SK-N-SH treated with all-trans-retinoic acid at 6 μM for 48 hours (cell line): ENCODE results near the gene WFS1.

Experiments used
- BACH2 ChIP-seq: fragments of 250-450 bp; sonication (Bioruptor Pico); IDR thresholded peaks from 2 replicates; pipeline ENCODE4 v1.9.0; 2021; ENCODE audit warnings: mild to moderate bottlenecking, borderline replicate concordance
- CREB5 ChIP-seq: fragments of 250-450 bp; sonication (Bioruptor Pico); IDR thresholded peaks from 2 replicates; pipeline ENCODE4 v1.5.1; 2020; ENCODE audit warnings: low read depth, mild to moderate bottlenecking, moderate library complexity
- CSDC2 ChIP-seq: fragments of 250-450 bp; sonication (Bioruptor Pico); IDR thresholded peaks from 2 replicates; pipeline ENCODE4 v1.5.0; 2020; ENCODE audit warnings: mild to moderate bottlenecking, moderate library complexity
- GLIS3 ChIP-seq: fragments of 250-450 bp; sonication (Bioruptor Pico); IDR thresholded peaks from 2 replicates; pipeline ENCODE4 v1.5.0; 2020; ENCODE audit warnings: mild to moderate bottlenecking, moderate library complexity
- OSR1 ChIP-seq: fragments of 250-450 bp; sonication (Bioruptor Pico); IDR thresholded peaks from 2 replicates; pipeline ENCODE4 v1.8.0; 2022; ENCODE audit warnings: moderate library complexity, mild to moderate bottlenecking, inconsistent platforms
- PATZ1 ChIP-seq: fragments of 250-450 bp; sonication (Bioruptor Pico); IDR thresholded peaks from 2 replicates; pipeline ENCODE4 v1.8.0; 2020; ENCODE audit warnings: mild to moderate bottlenecking, moderate library complexity, borderline replicate concordance
- POU6F1 ChIP-seq: fragments of 250-450 bp; sonication (Bioruptor Pico); IDR thresholded peaks from 2 replicates; pipeline ENCODE4 v1.8.0; 2021; ENCODE audit warnings: low read depth, mild to moderate bottlenecking, moderate library complexity, borderline replicate concordance
- PPARA ChIP-seq: fragments of 250-450 bp; sonication (Bioruptor Pico); IDR thresholded peaks from 2 replicates; pipeline ENCODE4 v1.5.0; 2020; ENCODE audit warnings: mild to moderate bottlenecking, borderline replicate concordance
- RARB ChIP-seq: fragments of 250-450 bp; sonication (Bioruptor Pico); IDR thresholded peaks from 2 replicates; pipeline ENCODE4 v1.8.0; 2021; ENCODE audit warnings: mild to moderate bottlenecking, moderate library complexity
- SNAI2 ChIP-seq: fragments of 250-450 bp; sonication (Bioruptor Pico); IDR thresholded peaks from 2 replicates; pipeline ENCODE4 v1.5.0; 2020; ENCODE audit warnings: mild to moderate bottlenecking, moderate library complexity
- TOX ChIP-seq: fragments of 250-450 bp; sonication (Bioruptor Pico); IDR thresholded peaks from 2 replicates; pipeline ENCODE4 v1.8.0; 2021; ENCODE audit warnings: mild to moderate bottlenecking, moderate library complexity, borderline replicate concordance
- ZFP30 ChIP-seq: fragments of 450-650 bp; formaldehyde crosslinking; IDR thresholded peaks from 2 replicates; pipeline ENCODE4 v1.5.0; 2022; ENCODE audit warnings: mild to moderate bottlenecking, moderate library complexity
- ZNF565 ChIP-seq: fragments of 450-650 bp; formaldehyde crosslinking; conservative IDR thresholded peaks from 2 replicates; pipeline ENCODE4 v1.5.0; 2020; ENCODE audit warnings: low read depth, mild to moderate bottlenecking, moderate library complexity
- ZNF70 ChIP-seq: fragments of 450-650 bp; formaldehyde crosslinking; IDR thresholded peaks from 2 replicates; pipeline ENCODE4 v1.5.0; 2020; ENCODE audit warnings: mild to moderate bottlenecking, moderate library complexity

- TF ChIP-seq ZNF70 (CRISPR knock-in tag) (no peak), CSDC2 (CRISPR knock-in tag) (no peak), PPARA (no peak), CREB5 (CRISPR knock-in tag) (no peak), BACH2 (CRISPR knock-in tag) (no peak), OSR1 (CRISPR knock-in tag) (no peak), TOX (CRISPR knock-in tag) (no peak), PATZ1 (CRISPR knock-in tag) (no peak), SNAI2 (CRISPR knock-in tag) (no peak), POU6F1 (CRISPR knock-in tag) (no peak), ZFP30 (CRISPR knock-in tag) (no peak), RARB (CRISPR knock-in tag) (no peak), ZNF565 (no peak), GLIS3 (no peak)
Observed at GRCh38 chr4:6350646-6351045, 81.0 kb downstream of the WFS1 start.
